Smooth muscle cell (in vitro differentiated cells): ENCODE data around the gene TMEM231. TPM values are rescaled to one million over a fixed set of nuclear protein-coding genes. Genes with fewer than 3 reads are reported as not detected.

Experiments
- DNase-seq: peaks from one replicate; lab custom pipeline; 2025; ENCODE audit not compliant: unreplicated experiment; lab: John Stamatoyannopoulos, UW
- H2AFZ ChIP-seq: fragments of 200-600 bp; sonication (generic); 2 replicates; pipeline ENCODE4 v1.6.0; 2016; ENCODE audit warnings: antibody characterized with exemption, low read depth, mild to moderate bottlenecking
- H3F3A ChIP-seq: fragments of 200-600 bp; sonication (generic); 2 replicates; pipeline ENCODE4 v1.6.0; 2017; ENCODE audit warnings: antibody characterized with exemption, low read depth
- H3K27ac ChIP-seq: fragments of 200-600 bp; sonication (generic); 2 replicates; pipeline ENCODE4 v1.5.1; 2016; ENCODE audit warnings: low read depth, mild to moderate bottlenecking
- H3K27me3 ChIP-seq: fragments of 200-600 bp; sonication (generic); 2 replicates; pipeline ENCODE4 v1.6.1; 2016; ENCODE audit warnings: low read depth, mild to moderate bottlenecking
- H3K36me3 ChIP-seq: fragments of 200-600 bp; sonication (generic); 2 replicates; pipeline ENCODE4 v1.5.1; 2016; ENCODE audit warnings: low read depth
- H3K4me1 ChIP-seq: fragments of 200-600 bp; sonication (generic); 2 replicates; pipeline ENCODE4 v1.5.1; 2016; ENCODE audit warnings: low read depth
- H3K4me2 ChIP-seq: fragments of 200-600 bp; sonication (generic); 2 replicates; pipeline ENCODE4 v1.6.0; 2016; ENCODE audit warnings: mild to moderate bottlenecking
- H3K4me3 ChIP-seq: fragments of 200-600 bp; sonication (generic); 2 replicates; pipeline ENCODE4 v1.5.1; 2016; ENCODE audit warnings: mild to moderate bottlenecking
- H3K79me2 ChIP-seq: fragments of 200-600 bp; sonication (generic); 2 replicates; pipeline ENCODE4 v1.6.0; 2016; ENCODE audit warnings: low read depth, mild to moderate bottlenecking
- H3K9ac ChIP-seq: fragments of 200-600 bp; sonication (generic); 2 replicates; pipeline ENCODE4 v1.6.0; 2016; ENCODE audit warnings: low read depth
- H3K9me3 ChIP-seq: fragments of 200-600 bp; sonication (generic); replicated peaks from 2 replicates; pipeline ENCODE4 v1.5.1; 2016; ENCODE audit warnings: low read depth
- H4K20me1 ChIP-seq: fragments of 200-600 bp; sonication (generic); 2 replicates; pipeline ENCODE4 v1.6.0; 2016; ENCODE audit warnings: low read depth
- CTCF ChIP-seq: fragments of 200-600 bp; sonication (generic); IDR thresholded peaks from 2 replicates; pipeline ENCODE4 v1.5.1; 2017; ENCODE audit warnings: borderline replicate concordance, mild to moderate bottlenecking, antibody characterized with exemption; ENCODE audit not compliant: insufficient read depth, poor library complexity, severe bottlenecking
- WGBS: methylation state at CpG from one replicate; pipeline ENCODE4 v1.1.7; 2016; ENCODE audit warnings: low lambda C conversion rate; 5-methylcytosine and 5-hydroxymethylcytosine counted together
- polyA plus RNA-seq: library from polyadenylated mRNA; unstranded; fragments of >200 nt; fragmentation: Nextera tagmentation; extraction: Ambion mirVana; gene quantifications from 2 replicates; pipeline ENCODE4 v1.2.1, GENCODE V29; 2016
- total RNA-seq: library from RNA; depleted of rRNA; stranded (reverse); fragments of >200 nt; gene quantifications from 2 replicates; pipeline ENCODE4 v1.2.3, GENCODE V29; 2014

Gene TMEM231
- total and polyA plus RNA-seq, 2 experiments from 2014 or later, result 11.8 to 17.0 TPM

GRCh38 chr16:75573955-75574354 lies 17.9 kb upstream of the TMEM231 start:
- peaks cover 79% of the 10 kb centered on the region for H4K20me1 ChIP-seq
- H3K36me3 ChIP-seq, result peaks cover 11% of the 10 kb centered on the region

DNA sequence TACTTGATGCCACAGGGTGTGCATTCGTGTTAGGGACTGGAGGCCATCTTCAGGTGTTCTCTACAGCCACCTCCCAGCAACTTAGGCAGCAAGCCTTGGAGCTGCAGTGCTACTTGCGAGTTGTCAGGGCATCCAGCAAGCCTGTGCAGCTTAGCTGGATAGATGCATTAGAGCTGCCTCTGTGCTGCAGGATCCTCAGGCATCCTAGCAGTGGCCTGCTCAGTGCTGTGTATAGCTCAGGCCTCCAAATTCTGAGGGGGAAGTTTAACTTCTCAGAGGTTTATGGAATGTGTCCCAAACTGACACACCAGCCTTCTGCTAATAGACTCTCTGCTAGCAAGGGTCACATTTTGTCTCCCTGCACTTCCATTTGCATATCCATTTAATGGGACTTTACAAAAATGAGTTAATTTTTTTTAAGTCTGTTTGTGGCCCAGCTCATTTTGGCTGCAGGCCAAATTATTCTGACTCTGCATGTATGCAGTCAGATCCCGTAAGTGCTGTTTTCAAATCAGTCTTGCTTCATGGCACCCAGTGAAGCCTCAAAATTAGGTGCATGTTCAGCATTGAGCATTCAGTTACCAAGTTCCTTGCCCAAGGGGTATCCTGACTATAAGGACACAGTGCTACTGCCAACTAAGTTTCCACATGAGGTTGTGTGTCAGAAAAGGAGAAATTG lies 17.0 kb upstream of the TMEM231 start:
- Histone ChIP-seq H3K9ac (no peak overlapping the region), H3K4me1 (no peaks in the 10 kb centered on the region), H3K27ac (no peak overlapping the region), H3K4me3 (no peak overlapping the region), H4K20me1 (peaks cover 88% of the 10 kb centered on the region), H3K79me2 (peaks cover 26% of the 10 kb centered on the region), H3K9me3 (no peaks in the 10 kb centered on the region), H3K27me3 (no peaks in the 10 kb centered on the region), H3K4me2 (no peak overlapping the region), H3F3A (no peaks in the 10 kb centered on the region), H3K36me3 (peaks cover 11% of the 10 kb centered on the region), H2AFZ (no peak overlapping the region)
- 79% methylated on average over 3 of the region's 3 CpGs for WGBS
- no peak for DNase-seq
- TF ChIP-seq CTCF, result no peak

More at GRCh38 chr16:75573955-75574354, 17.9 kb upstream of the TMEM231 start:
- Histone ChIP-seq H3K9ac (no peak overlapping the region), H3K79me2 (peaks cover 17% of the 10 kb centered on the region), H3K4me3 (no peak overlapping the region), H3K9me3 (no peaks in the 10 kb centered on the region), H2AFZ (no peak overlapping the region), H3K4me2 (no peak overlapping the region), H3K27me3 (no peaks in the 10 kb centered on the region), H3F3A (no peaks in the 10 kb centered on the region), H3K27ac (no peak overlapping the region), H3K4me1 (no peaks in the 10 kb centered on the region)
- no peak for DNase-seq
- WGBS, result 94% methylated on average over 5 of the region's 5 CpGs
- no peak for TF ChIP-seq CTCF

GRCh38 chr16:75570396-75571065 lies 14.5 kb upstream of the TMEM231 start:
- H4K20me1 ChIP-seq, result peaks cover 91% of the 10 kb centered on the region
- H2AFZ ChIP-seq, result no peak overlapping the region
- no peak for DNase-seq
- peaks cover 44% of the 10 kb centered on the region for H3K79me2 ChIP-seq
- no peaks in the 10 kb centered on the region for H3K27me3 ChIP-seq
- H3K4me3 ChIP-seq, result no peak overlapping the region
- peaks cover 3% of the 10 kb centered on the region for H3K36me3 ChIP-seq
- H3K4me1 ChIP-seq, result peaks cover 9% of the 10 kb centered on the region
- no peak overlapping the region for H3K4me2 ChIP-seq
- 88% methylated on average over 5 of the region's 5 CpGs for WGBS
- H3K27ac ChIP-seq, result no peak overlapping the region
- TF ChIP-seq CTCF, result no peak
- no peaks in the 10 kb centered on the region for H3K9me3 ChIP-seq
- H3F3A ChIP-seq, result no peaks in the 10 kb centered on the region
- H3K9ac ChIP-seq, result no peak overlapping the region
